ENCODE results near the gene LONRF2. TPM values are rescaled to one million over a fixed set of nuclear protein-coding genes. Genes with fewer than 3 reads are reported as not detected.
A peak's percentile ranks its signal among the peaks of the same experiment; 100 is the strongest.

Gene LONRF2
- total RNA-seq, 4 donors from 2014 or later = 33.6 to 45.1 (median 39.5) TPM

DNA sequence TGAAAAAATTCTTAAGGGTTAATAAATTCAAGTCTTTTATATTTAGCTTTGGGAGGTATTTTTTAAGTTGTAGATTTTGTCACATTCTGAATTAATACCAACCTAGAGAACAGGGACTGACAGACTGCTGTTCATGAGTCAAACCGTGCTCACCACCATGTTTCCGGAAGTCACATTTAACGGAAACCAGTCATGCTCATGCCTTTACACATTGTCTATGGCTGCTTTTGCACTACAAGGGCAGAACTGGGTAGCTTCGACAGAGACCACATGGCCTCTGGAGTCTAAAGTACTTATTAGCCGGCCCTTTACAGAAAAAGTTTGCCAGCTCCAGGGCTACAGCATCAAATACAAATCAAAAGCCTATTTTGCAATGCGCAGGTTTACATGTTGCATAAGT lies 33.3 kb downstream of the LONRF2 start:
- no peak for DNase-seq (ENCODE audit: extremely low spot score)
- Histone ChIP-seq H3K9me3 (no peaks in the 10 kb centered on the region), H3K27ac (replicated peaks in 1 of 4) (no peak overlapping the region), H3K27me3 (no peaks in the 10 kb centered on the region), H3K4me3 (no peak overlapping the region), H3K36me3 (peaks cover 0 to 60% (median 28%) of the 10 kb centered on the region in 4 donors), H3K4me1 (peaks cover 9 to 37% (median 23%) of the 10 kb centered on the region in 4 donors)
- intact Hi-C loops (cut with DNase I) = no loop called here
- WGBS = 91% methylated on average over 6 of the region's 6 CpGs
- TF ChIP-seq POLR2AphosphoS5 (IDR thresholded peaks at IDR 0.05) = no peak
- TF ChIP-seq POLR2A (IDR thresholded peaks at IDR 0.05; ENCODE audit: low read depth) = no peak

DNA sequence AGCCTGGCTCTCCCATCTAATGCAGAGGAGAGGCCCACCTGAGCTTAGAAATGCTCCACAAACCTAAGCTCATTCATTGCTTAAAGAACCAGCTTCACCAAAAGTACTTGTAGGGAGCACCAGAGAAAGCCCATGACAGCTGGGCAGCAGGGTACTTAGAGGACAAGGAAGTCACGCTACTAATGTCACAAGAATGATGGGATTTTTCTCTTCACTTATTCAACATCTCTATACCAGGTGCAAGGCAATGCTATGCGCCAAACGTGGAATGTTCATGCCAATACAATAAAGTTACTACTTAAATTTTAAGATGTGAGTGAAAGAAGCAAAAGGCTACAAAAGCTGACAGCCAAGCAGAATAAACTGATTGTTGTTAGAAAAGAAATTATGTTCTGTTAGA lies 36.0 kb downstream of the LONRF2 start:
- WGBS = 85% methylated on average over 3 of the region's 3 CpGs
- Histone ChIP-seq H3K4me3 (no peak overlapping the region), H3K27me3 (no peaks in the 10 kb centered on the region), H3K9me3 (no peaks in the 10 kb centered on the region), H3K36me3 (peaks cover 0 to 59% (median 28%) of the 10 kb centered on the region in 4 donors), H3K27ac (replicated peaks in 1 of 4) (peak overlapping the region; percentile 16 to 77 (median 42)), H3K4me1 (peaks cover 5 to 35% (median 11%) of the 10 kb centered on the region in 4 donors)
- DNase-seq (ENCODE audit: extremely low spot score) = no peak
- TF ChIP-seq, protein P1, sequence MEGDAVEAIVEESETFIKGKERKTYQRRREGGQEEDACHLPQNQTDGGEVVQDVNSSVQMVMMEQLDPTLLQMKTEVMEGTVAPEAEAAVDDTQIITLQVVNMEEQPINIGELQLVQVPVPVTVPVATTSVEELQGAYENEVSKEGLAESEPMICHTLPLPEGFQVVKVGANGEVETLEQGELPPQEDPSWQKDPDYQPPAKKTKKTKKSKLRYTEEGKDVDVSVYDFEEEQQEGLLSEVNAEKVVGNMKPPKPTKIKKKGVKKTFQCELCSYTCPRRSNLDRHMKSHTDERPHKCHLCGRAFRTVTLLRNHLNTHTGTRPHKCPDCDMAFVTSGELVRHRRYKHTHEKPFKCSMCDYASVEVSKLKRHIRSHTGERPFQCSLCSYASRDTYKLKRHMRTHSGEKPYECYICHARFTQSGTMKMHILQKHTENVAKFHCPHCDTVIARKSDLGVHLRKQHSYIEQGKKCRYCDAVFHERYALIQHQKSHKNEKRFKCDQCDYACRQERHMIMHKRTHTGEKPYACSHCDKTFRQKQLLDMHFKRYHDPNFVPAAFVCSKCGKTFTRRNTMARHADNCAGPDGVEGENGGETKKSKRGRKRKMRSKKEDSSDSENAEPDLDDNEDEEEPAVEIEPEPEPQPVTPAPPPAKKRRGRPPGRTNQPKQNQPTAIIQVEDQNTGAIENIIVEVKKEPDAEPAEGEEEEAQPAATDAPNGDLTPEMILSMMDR (IDR thresholded peaks at IDR 0.05) = no peak
- TF ChIP-seq POLR2A (IDR thresholded peaks at IDR 0.05; ENCODE audit: low read depth) = no peak
- no peak for TF ChIP-seq EP300 (IDR thresholded peaks at IDR 0.05)
- no peak for TF ChIP-seq POLR2AphosphoS5 (IDR thresholded peaks at IDR 0.05)
- intact Hi-C loops (cut with DNase I) = no loop called here

DNA sequence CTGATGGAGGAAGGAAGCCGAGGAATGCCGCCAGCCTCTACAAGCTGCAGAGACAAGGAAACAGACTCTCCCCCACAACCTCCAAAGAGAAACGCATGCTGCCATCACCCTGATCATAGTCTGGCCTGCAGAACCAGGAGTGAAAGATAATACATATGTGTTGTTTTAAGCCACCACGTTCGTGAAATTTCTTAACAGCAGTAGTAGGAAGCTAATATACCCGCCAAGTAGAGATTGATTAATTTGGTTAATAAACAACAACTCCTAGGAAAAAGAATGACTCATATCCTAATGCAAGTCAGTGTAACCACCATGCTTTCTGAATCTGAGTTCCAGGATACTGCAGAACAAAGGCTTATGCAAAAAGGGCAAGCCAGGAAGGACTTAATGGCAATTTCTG lies 36.6 kb downstream of the LONRF2 start:
- Histone ChIP-seq H3K9me3 (no peaks in the 10 kb centered on the region), H3K27me3 (no peaks in the 10 kb centered on the region), H3K4me3 (no peak overlapping the region), H3K4me1 (peaks cover 1 to 35% (median 8%) of the 10 kb centered on the region in 4 donors), H3K36me3 (peaks cover 0 to 59% (median 28%) of the 10 kb centered on the region in 4 donors), H3K27ac (replicated peaks in 1 of 4) (peak overlapping the region; percentile 28 to 77 (median 66))
- intact Hi-C loops (cut with DNase I) = no loop called here
- DNase-seq (ENCODE audit: extremely low spot score) = no peak
- 71% methylated on average over 6 of the region's 6 CpGs for WGBS
- TF ChIP-seq POLR2AphosphoS5 (IDR thresholded peaks at IDR 0.05) (no peak), EP300 (IDR thresholded peaks at IDR 0.05) (no peak)
- TF ChIP-seq, protein P1 (IDR thresholded peaks at IDR 0.05) = no peak

DNA sequence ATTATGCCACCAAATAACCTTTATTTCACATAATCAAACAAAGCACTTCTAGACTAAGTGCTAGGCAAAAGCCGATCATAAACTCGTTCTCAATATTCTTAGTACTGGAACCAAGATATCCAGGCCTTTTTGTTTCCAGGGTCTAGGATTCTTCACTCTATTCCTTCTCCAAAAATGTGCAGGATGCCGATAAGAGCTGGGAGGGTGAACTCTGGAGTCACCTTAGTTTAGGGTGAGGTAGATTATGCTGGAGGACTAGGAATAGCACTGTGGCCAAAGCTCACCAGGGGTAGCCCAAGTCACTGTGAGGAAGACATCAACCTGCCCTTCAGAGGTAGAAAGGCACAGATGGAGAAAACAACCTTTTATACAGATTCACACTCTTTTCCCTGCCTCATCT lies 37.3 kb downstream of the LONRF2 start:
- 30% methylated on average over 3 of the region's 3 CpGs for WGBS
- Histone ChIP-seq H3K9me3 (no peaks in the 10 kb centered on the region), H3K27me3 (no peaks in the 10 kb centered on the region), H3K36me3 (peaks cover 0 to 54% (median 28%) of the 10 kb centered on the region in 4 donors), H3K27ac (replicated peaks in 1 of 4) (peak overlapping the region in 3 of 4 donors; percentile 57 to 77 (median 74)), H3K4me3 (no peak overlapping the region), H3K4me1 (peaks cover 0 to 39% (median 9%) of the 10 kb centered on the region in 4 donors)
- intact Hi-C loops (cut with DNase I) = no loop called here
- TF ChIP-seq, protein P1 (IDR thresholded peaks at IDR 0.05) = no peak
- TF ChIP-seq POLR2AphosphoS5 (IDR thresholded peaks at IDR 0.05) (no peak), EP300 (IDR thresholded peaks at IDR 0.05) (no peak), POLR2A (IDR thresholded peaks at IDR 0.05; ENCODE audit: low read depth) (no peak)
- no peak for DNase-seq (ENCODE audit: extremely low spot score)

DNA sequence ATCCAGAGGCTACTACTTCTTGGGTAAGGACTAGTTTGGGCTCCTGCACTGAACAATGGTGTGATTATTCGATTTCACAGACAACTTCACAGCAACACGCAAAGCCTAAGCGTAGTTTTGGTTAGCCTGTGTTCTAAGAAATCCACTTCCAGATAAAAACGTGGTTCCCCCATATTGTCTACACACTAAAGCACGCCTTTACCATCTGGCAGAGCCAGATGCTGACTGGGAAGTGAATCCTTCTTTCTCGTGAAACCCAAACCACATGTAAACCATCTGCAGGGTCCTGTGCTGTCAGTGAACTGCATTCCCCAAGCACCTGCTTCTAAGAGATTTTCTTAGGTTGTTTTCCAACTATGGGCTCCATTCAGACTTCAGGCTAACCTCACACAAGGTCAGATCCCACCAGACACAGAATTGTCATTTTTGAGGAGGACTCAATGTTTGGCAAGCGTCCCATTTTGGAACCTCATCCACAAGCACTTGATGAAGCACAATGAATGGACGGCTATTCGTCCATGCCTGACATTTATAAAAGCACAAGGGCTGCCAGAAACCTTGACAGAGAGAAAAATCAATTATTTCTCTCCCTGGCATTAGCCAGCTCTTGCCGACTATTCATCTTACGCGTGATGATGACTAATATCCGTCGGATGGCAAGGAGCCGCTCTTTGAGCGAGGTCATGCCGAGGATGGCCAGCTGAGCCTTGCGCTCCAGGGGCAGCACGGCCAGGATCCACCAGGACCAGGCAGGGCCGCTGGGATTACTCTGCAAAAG lies 38.4 kb downstream of the LONRF2 start:
- Histone ChIP-seq H3K27me3 (no peaks in the 10 kb centered on the region), H3K4me1 (peaks cover 0 to 47% (median 9%) of the 10 kb centered on the region in 4 donors), H3K27ac (replicated peaks in 1 of 4) (peak overlapping the region in 3 of 4 donors; percentile 57 to 77 (median 74)), H3K9me3 (no peaks in the 10 kb centered on the region), H3K36me3 (peaks cover 0 to 44% (median 25%) of the 10 kb centered on the region in 4 donors), H3K4me3 (no peak overlapping the region)
- TF ChIP-seq EP300 (IDR thresholded peaks at IDR 0.05) = no peak
- TF ChIP-seq, protein P1 (IDR thresholded peaks at IDR 0.05) = no peak
- TF ChIP-seq POLR2AphosphoS5 (IDR thresholded peaks at IDR 0.05) = no peak
- no peak for TF ChIP-seq POLR2A (IDR thresholded peaks at IDR 0.05; ENCODE audit: low read depth)
- DNase-seq (ENCODE audit: extremely low spot score) = peak; percentile 75
- intact Hi-C loops (cut with DNase I) = no loop called here
- WGBS = 76% methylated on average over 20 of the region's 20 CpGs

Measured in esophagus muscularis mucosa (tissue), 4 donors.